ENCODE data around the gene USP17L15.
"Not testable (repeated sequence)": the region's sequence is repeated elsewhere in the genome, so short reads cannot be mapped to it uniquely, and the experiment has no call there.

Gene USP17L15

DNA sequence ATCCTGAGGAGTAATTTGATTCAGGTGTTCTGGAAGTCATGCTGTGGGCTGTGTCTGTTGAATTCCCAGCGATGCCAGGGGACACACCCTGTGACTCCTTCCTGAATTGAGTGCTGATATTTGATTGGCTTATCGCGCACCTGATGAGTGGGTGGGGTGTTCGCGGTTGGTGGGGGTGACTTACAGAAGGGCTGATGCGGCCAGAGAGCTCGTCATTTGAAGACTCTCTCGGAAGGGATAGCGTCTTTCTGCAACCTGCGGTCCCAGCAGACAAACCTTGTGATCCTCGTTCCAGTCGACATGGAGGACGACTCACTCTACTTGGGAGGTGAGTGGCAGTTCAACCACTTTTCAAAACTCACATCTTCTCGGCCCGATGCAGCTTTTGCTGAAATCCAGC, at the start of gene USP17L15:
Gene USP17L15 (plus strand): TSS at position 301 of the 400 bp plus-strand sequence. CDS start 0 bp downstream, at position 301.
- DNase-seq (ENCODE audit: low spot score) = not testable (repeated sequence)

DNA sequence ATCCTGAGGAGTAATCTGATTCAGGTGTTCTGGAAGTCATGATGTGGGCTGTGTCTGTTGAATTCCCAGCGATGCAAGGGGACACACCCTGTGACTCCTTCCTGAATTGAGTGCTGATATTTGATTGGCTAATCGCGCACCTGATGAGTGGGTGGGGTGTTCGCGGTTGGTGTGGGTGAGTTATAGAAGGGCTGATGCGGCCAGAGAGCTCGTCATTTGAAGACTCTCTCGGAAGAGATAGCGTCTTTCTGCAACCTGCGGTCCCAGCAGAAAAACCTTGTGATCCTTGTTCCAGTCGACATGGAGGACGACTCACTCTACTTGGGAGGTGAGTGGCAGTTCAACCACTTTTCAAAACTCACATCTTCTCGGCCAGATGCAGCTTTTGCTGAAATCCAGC, 23.8 kb upstream of the USP17L15 start, which contains the start of gene USP17L10:
Gene USP17L10 (plus strand): TSS at position 301 of the 400 bp plus-strand sequence. CDS start 0 bp downstream, at position 301.
- not testable (repeated sequence) for DNase-seq (ENCODE audit: low spot score)

- not testable (repeated sequence) for DNase-seq (ENCODE audit: low spot score)
Observed at GRCh38 chr4:9214701-9215100, 19.5 kb upstream of the USP17L15 start.

DNA sequence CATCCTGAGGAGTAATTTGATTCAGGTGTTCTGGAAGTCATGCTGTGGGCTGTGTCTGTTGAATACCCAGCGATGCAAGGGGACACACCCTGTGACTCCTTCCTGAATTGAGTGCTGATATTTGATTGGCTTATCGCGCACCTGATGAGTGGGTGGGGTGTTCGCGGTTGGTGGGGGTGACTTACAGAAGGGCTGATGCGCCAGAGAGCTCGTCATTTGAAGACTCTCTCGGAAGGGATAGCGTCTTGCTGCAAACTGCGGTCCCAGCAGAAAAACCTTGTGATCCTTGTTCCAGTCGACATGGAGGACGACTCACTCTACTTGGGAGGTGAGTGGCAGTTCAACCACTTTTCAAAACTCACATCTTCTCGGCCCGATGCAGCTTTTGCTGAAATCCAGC, 19.1 kb upstream of the USP17L15 start, which contains the start of gene USP17L11:
Gene USP17L11 (plus strand): TSS at position 301 of the 400 bp plus-strand sequence. CDS start 0 bp downstream, at position 301.
- DNase-seq (ENCODE audit: low spot score) = not testable (repeated sequence)

GRCh38 chr4:9219852-9220251, 14.3 kb upstream of the USP17L15 start, which contains the start of gene USP17L12:
TSS of gene USP17L12 (plus strand) at chr4:9220152. CDS start at chr4:9220152, 0 bp downstream.
- DNase-seq (ENCODE audit: low spot score) = not testable (repeated sequence)

GRCh38 chr4:9224596-9224995, 9.6 kb upstream of the USP17L15 start, which contains the start of gene USP17L13:
TSS of gene USP17L13 (plus strand) at chr4:9224896. CDS start at chr4:9224896, 0 bp downstream.
- DNase-seq (ENCODE audit: low spot score) = not testable (repeated sequence)

GRCh38 chr4:9230249-9230648, 3.9 kb upstream of the USP17L15 start:
- not testable (repeated sequence) for DNase-seq (ENCODE audit: low spot score)

DNA sequence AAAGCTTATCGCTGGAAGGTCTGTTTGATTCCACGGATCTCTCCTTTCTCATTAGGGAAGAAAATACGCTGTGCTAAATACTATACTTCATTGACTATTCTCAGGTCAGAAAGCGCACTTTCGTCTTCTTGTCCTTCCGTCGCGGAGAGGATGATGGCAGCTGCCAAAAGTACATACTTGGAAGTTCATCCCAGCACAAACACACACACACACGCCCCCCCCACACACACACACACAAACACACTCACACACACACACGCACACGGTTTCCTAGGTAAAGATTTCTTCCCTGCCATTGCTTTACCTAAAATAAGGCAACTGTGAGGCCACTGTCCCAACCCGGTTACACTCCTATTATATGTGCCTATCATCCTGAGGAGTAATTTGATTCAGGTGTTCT, 4.3 kb downstream of the USP17L15 start:
- DNase-seq (ENCODE audit: low spot score) = peak; percentile 6

DNA sequence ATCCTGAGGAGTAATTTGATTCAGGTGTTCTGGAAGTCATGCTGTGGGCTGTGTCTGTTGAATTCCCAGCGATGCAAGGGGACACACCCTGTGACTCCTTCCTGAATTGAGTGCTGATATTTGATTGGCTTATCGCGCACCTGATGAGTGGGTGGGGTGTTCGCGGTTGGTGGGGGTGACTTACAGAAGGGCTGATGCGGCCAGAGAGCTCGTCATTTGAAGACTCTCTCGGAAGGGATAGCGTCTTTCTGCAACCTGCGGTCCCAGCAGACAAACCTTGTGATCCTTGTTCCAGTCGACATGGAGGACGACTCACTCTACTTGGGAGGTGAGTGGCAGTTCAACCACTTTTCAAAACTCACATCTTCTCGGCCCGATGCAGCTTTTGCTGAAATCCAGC, 9.4 kb downstream of the USP17L15 start, which contains the start of gene USP17L17:
Gene USP17L17 (plus strand): TSS at position 301 of the 400 bp plus-strand sequence. CDS start 0 bp downstream, at position 301.
- not testable (repeated sequence) for DNase-seq (ENCODE audit: low spot score)

DNA sequence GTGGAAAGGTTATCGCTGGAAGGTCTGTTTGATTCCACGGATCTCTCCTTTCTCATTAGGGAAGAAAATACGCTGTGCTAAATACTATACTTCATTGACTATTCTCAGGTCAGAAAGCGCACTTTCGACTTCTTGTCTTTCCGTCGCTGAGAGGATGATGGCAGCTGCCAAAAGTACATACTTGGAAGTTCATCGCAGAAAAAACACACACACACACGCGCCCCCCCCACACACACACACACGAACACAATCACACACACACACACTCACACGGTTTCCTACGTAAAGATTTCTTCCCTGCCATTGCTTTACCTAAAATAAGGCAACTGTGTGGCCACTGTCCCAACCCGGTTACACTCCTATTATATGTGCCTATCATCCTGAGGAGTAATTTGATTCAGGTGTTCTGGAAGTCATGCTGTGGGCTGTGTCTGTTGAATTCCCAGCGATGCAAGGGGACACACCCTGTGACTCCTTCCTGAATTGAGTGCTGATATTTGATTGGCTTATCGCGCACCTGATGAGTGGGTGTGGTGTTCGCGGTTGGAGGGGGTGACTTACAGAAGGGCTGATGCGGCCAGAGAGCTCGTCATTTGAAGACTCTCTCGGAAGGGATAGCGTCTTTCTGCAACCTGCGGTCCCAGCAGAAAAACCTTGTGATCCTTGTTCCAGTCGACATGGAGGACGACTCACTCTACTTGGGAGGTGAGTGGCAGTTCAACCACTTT, 13.9 kb downstream of the USP17L15 start, which contains the start of gene USP17L18:
Gene USP17L18 (plus strand): TSS at position 678 of the 728 bp plus-strand sequence. CDS start 0 bp downstream, at position 678.
- DNase-seq (ENCODE audit: low spot score) = not testable (repeated sequence)

GRCh38 chr4:9253078-9253477, 18.9 kb downstream of the USP17L15 start, which contains the start of gene USP17L19:
TSS of gene USP17L19 (plus strand) at chr4:9253378. CDS start at chr4:9253378, 0 bp downstream.
- not testable (repeated sequence) for DNase-seq (ENCODE audit: low spot score)

- DNase-seq (ENCODE audit: low spot score) = not testable (repeated sequence)
Observed at GRCh38 chr4:9257824-9258223, 23.6 kb downstream of the USP17L15 start, which contains the start of gene USP17L20. TSS of gene USP17L20 (plus strand) at chr4:9258124. CDS start at chr4:9258124, 0 bp downstream.

GRCh38 chr4:9262572-9262971, 28.4 kb downstream of the USP17L15 start, which contains the start of gene USP17L21:
TSS of gene USP17L21 (plus strand) at chr4:9262872. CDS start at chr4:9262872, 0 bp downstream.
- DNase-seq (ENCODE audit: low spot score) = not testable (repeated sequence)

GRCh38 chr4:9267319-9267718, 33.1 kb downstream of the USP17L15 start, which contains the start of gene USP17L22:
TSS of gene USP17L22 (plus strand) at chr4:9267619. CDS start at chr4:9267619, 0 bp downstream.
- DNase-seq (ENCODE audit: low spot score) = not testable (repeated sequence)

DNA sequence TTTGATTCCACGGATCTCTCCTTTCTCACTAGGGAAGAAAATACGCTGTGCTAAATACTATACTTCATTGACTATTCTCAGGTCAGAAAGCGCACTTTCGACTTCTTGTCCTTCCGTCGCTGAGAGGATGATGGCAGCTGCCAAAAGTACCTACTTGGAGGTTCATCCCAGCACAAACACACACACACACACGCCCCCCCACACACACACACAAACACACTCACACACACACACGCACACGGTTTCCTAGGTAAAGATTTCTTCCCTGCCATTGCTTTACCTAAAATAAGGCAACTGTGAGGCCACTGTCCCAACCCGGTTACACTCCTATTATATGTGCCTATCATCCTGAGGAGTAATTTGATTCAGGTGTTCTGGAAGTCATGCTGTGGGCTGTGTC, 37.5 kb downstream of the USP17L15 start:
- DNase-seq (ENCODE audit: low spot score) = not testable (repeated sequence)

Measured in CD4-positive, alpha-beta T cell treated with Interleukin-15 for 4 hours (primary cell).